IMR-90 (cell line): ENCODE data around the gene MYO3B. TPM values are rescaled to one million over a fixed set of nuclear protein-coding genes. Genes with fewer than 3 reads are reported as not detected.

Experiments
- ATAC-seq: fragments of 200-7000 bp; cut with Tn5 transposase; 2 replicates; pipeline ENCODE4 v1.9.1; 2020; ENCODE audit warnings: low read depth, mild to moderate bottlenecking, moderate library complexity
- BruUV-seq: library from RNA; stranded (reverse); fragments of 400-500 nt; replicated peaks from 2 replicates; lab custom pipeline; 2021; lab: Mats Ljungman, UMichigan
- CTCF ChIA-PET: fragments of 300-600 bp; formaldehyde crosslinking; extraction: SDS; loops from one replicate; lab custom pipeline; 2021; ENCODE audit warnings: antibody characterized with exemption; lab: Yijun Ruan, JAX
- POLR2A ChIA-PET: fragments of 300-600 bp; sonication (Branson Sonifier 250); formaldehyde crosslinking; loops from one replicate; lab custom pipeline; 2022; ENCODE audit warnings: antibody characterized with exemption; ENCODE audit not compliant: unreplicated experiment; lab: Charles Lee
- DNase-seq: peaks from one replicate; pipeline ENCODE4 v3.0.0; 2013
- H2AFZ ChIP-seq: replicated peaks from 2 replicates; pipeline ENCODE3; 2013; ENCODE audit warnings: low read length, mild to moderate bottlenecking; ENCODE audit not compliant: poor library complexity
- H2AK5ac ChIP-seq: 2 replicates; pipeline ENCODE4 v1.6.1; 2013; ENCODE audit warnings: low read depth, low read length, inconsistent platforms
- H2AK9ac ChIP-seq: replicated peaks from 2 replicates; pipeline ENCODE3; 2013; ENCODE audit warnings: mild to moderate bottlenecking, low read depth, low read length, moderate library complexity; ENCODE audit not compliant: poor library complexity
- H2BK120ac ChIP-seq: 2 replicates; pipeline ENCODE4 v1.6.1; 2013; ENCODE audit warnings: low read depth, low read length, inconsistent platforms
- H2BK15ac ChIP-seq: 3 replicates; pipeline ENCODE4 v1.6.1; 2013; ENCODE audit warnings: low read depth, low read length, inconsistent platforms
- H2BK20ac ChIP-seq: 2 replicates; pipeline ENCODE4 v1.6.1; 2013; ENCODE audit warnings: low read depth, mild to moderate bottlenecking, inconsistent platforms, low read length, moderate library complexity
- H2BK5ac ChIP-seq: 2 replicates; pipeline ENCODE4 v1.6.1; 2013; ENCODE audit warnings: mild to moderate bottlenecking, low read depth, low read length, inconsistent platforms; ENCODE audit not compliant: poor library complexity, severe bottlenecking
- H3K14ac ChIP-seq: replicated peaks from 2 replicates; pipeline ENCODE4 v1.6.1; 2013; ENCODE audit warnings: low read depth, low read length, inconsistent platforms
- H3K18ac ChIP-seq: 2 replicates; pipeline ENCODE4 v1.6.1; 2013; ENCODE audit warnings: low read depth, low read length, control low read depth
- H3K23ac ChIP-seq: 2 replicates; pipeline ENCODE4 v1.6.1; 2013; ENCODE audit warnings: low read depth, low read length, inconsistent platforms
- H3K27ac ChIP-seq: 2 replicates; pipeline ENCODE4 v1.5.1; 2013; ENCODE audit warnings: mild to moderate bottlenecking, control low read depth, low read length; ENCODE audit not compliant: insufficient read depth
- H3K27me3 ChIP-seq: 2 replicates; pipeline ENCODE4 v1.6.1; 2013; ENCODE audit warnings: low read length; ENCODE audit not compliant: control insufficient read depth, insufficient read depth
- H3K36me3 ChIP-seq: 2 replicates; pipeline ENCODE4 v1.6.1; 2013; ENCODE audit warnings: low read length, mixed read lengths; ENCODE audit not compliant: control insufficient read depth, insufficient read depth
- H3K4ac ChIP-seq: 2 replicates; pipeline ENCODE4 v1.6.1; 2013; ENCODE audit warnings: low read depth, low read length, inconsistent platforms
- H3K4me1 ChIP-seq: 2 replicates; pipeline ENCODE4 v1.6.1; 2013; ENCODE audit warnings: low read length, mixed read lengths; ENCODE audit not compliant: control insufficient read depth, insufficient read depth
- H3K4me2 ChIP-seq: 2 replicates; pipeline ENCODE4 v1.6.1; 2013; ENCODE audit warnings: low read depth, mild to moderate bottlenecking, control low read depth, low read length, moderate library complexity
- H3K4me3 ChIP-seq: 2 replicates; pipeline ENCODE4 v1.5.1; 2013; ENCODE audit warnings: low read depth, mild to moderate bottlenecking, control low read depth, low read length, moderate library complexity; ENCODE audit not compliant: insufficient read depth
- H3K56ac ChIP-seq: 2 replicates; pipeline ENCODE4 v1.6.1; 2013; ENCODE audit warnings: low read length, inconsistent platforms; ENCODE audit not compliant: insufficient read depth; ENCODE audit errors: extremely low read depth
- H3K79me1 ChIP-seq, 2 experiments: 2 replicates each; pipeline ENCODE4 v1.6.1; 2013; ENCODE audit warnings: low read length in 2 of 2, inconsistent platforms in 1 of 2, low read depth in 1 of 2
- H3K9ac ChIP-seq: 2 replicates; pipeline ENCODE4 v1.6.1; 2013; ENCODE audit warnings: low read depth, low read length, control low read depth
- H3K9me1 ChIP-seq: 2 replicates; pipeline ENCODE4 v1.6.1; 2013; ENCODE audit warnings: low read length, inconsistent platforms; ENCODE audit not compliant: insufficient read depth
- H3K9me3 ChIP-seq: 2 replicates; pipeline ENCODE4 v1.6.1; 2013; ENCODE audit warnings: low read length; ENCODE audit not compliant: control insufficient read depth, insufficient read depth
- H4K20me1 ChIP-seq: 2 replicates; pipeline ENCODE4 v1.6.1; 2013; ENCODE audit warnings: low read length, inconsistent platforms; ENCODE audit not compliant: insufficient read depth
- H4K5ac ChIP-seq: 2 replicates; pipeline ENCODE4 v1.6.1; 2013; ENCODE audit warnings: mild to moderate bottlenecking, low read depth, low read length, control low read depth
- H4K8ac ChIP-seq, 2 experiments: 2 replicates each; pipeline ENCODE4 v1.6.1; 2013; ENCODE audit warnings: low read depth in 2 of 2, low read length in 2 of 2, control low read depth in 1 of 2, inconsistent platforms in 1 of 2
- H4K91ac ChIP-seq: 2 replicates; pipeline ENCODE4 v1.6.1; 2013; ENCODE audit warnings: low read depth, low read length, inconsistent platforms; ENCODE audit not compliant: insufficient read depth
- RFX5 ChIP-seq: IDR thresholded peaks from 2 replicates; pipeline ENCODE4 v1.8.0; 2012; ENCODE audit warnings: low read depth, mild to moderate bottlenecking, low read length, moderate library complexity
- WGBS, 2 experiments: methylation state at CpG; one replicate each; pipeline versions ENCODE4 v1.1.5 to v1.1.7; 2013; ENCODE audit warnings: missing lambda C conversion rate in 2 of 2; ENCODE audit not compliant: insufficient read length in 1 of 2; ENCODE audit errors: extremely low coverage in 2 of 2; 5-methylcytosine and 5-hydroxymethylcytosine counted together
- dilution Hi-C: fragments of 300-500 bp; cut with HindIII; formaldehyde crosslinking; loops from one replicate; pipeline ENCODE4 v1.14.3; 2018; ENCODE audit warnings: low sequenced_read_pairs; ENCODE audit not compliant: unreplicated experiment
- in situ Hi-C: fragments of 300-500 bp; cut with MboI; formaldehyde crosslinking; loops from 3 replicates; pipeline ENCODE4 v1.14.3; 2019; ENCODE audit warnings: low sequenced_read_pairs, inconsistent platforms, mixed read lengths
- intact Hi-C: fragments of 100-400 bp; cut with micrococcal nuclease; formaldehyde crosslinking; loops from 2 replicates; pipeline ENCODE4 v1.10.0; 2022
- polyA plus RNA-seq, 3 experiments: library from polyadenylated mRNA; depleted of rRNA; stranded (reverse); fragments of >200 nt; gene quantifications; 2 replicates each; pipeline ENCODE4 v1.2.3, GENCODE V29; 2012; ENCODE audit warnings: low replicate concordance in 1 of 3
- total RNA-seq: library from RNA; depleted of rRNA; stranded (reverse); fragments of >200 nt; gene quantifications from 2 replicates; pipeline ENCODE4 v1.2.3, GENCODE V29; 2012

The MYO3B gene
- total and polyA plus RNA-seq, 2 of the 4 experiments (the other 2 are of a cell fraction): 0.02 TPM; not detected in 1

GRCh38 chr2:170371231-170371998, 193.5 kb downstream of the MYO3B start:
- ChIA-PET POLR2A (no interaction called here), CTCF (interaction anchor here (0.7 to 2.0 kb wide), 2 partner anchors 157 to 441 kb away, joined by 4 to 11 read pairs; no protein-coding TSS in a partner anchor)
- Histone ChIP-seq H3K23ac (no peak overlapping the region), H3K9ac (no peak overlapping the region), H3K14ac (no peak overlapping the region), H2BK15ac (no peak overlapping the region), H3K9me3 (no peaks in the 10 kb centered on the region), H3K4me3 (no peak overlapping the region), H4K91ac (no peak overlapping the region), H3K4me1 (no peaks in the 10 kb centered on the region), H3K56ac (no peak overlapping the region), H3K4me2 (no peak overlapping the region), H2AFZ (no peak overlapping the region), H3K4ac (no peak overlapping the region), H2BK120ac (no peak overlapping the region), H4K8ac (no peak overlapping the region), H3K18ac (no peak overlapping the region), H3K27me3 (peaks cover 2% of the 10 kb centered on the region; the same call in 1 of the 2 replicates), H4K20me1 (no peaks in the 10 kb centered on the region), H3K36me3 (no peaks in the 10 kb centered on the region), H2AK9ac (no peak overlapping the region), H2BK20ac (no peak overlapping the region), H3K9me1 (no peaks in the 10 kb centered on the region), H2AK5ac (no peak overlapping the region), H4K5ac (no peak overlapping the region), H2BK5ac (no peak overlapping the region), H3K79me1 (no peaks in the 10 kb centered on the region), H3K27ac (no peak overlapping the region)
- WGBS, 2 experiments: no CpG with 5 or more reads among the region's 6 CpGs
- in situ Hi-C loops (loop anchor here (10.0 kb wide), 1 partner anchor 443 kb away; the partner anchor contains the start of gene GAD1), dilution Hi-C loops (no loop called here), intact Hi-C loops (loop anchor here (2.0 kb wide), 1 partner anchor 441 kb away; no protein-coding TSS in a partner anchor)
- ATAC-seq (no peak), DNase-seq (no peak)
- BruUV-seq: no TSS peak
- no peak for TF ChIP-seq RFX5
